PC-9 (cell line): Measurements from ENCODE around the gene INHBE. TPM values are rescaled to one million over a fixed set of nuclear protein-coding genes. Genes with fewer than 3 reads are reported as not detected.

Experiments
- BruUV-seq: library from RNA; stranded (reverse); fragments of 400-500 nt; replicated peaks from 2 replicates; lab custom pipeline; 2021; lab: Mats Ljungman, UMichigan
- CTCF ChIA-PET: fragments of 300-600 bp; sonication (Branson Sonifier 250); formaldehyde crosslinking; loops from one replicate; lab custom pipeline; 2022; ENCODE audit warnings: antibody characterized with exemption; lab: Charles Lee
- POLR2A ChIA-PET: fragments of 300-600 bp; sonication (Branson Sonifier 250); formaldehyde crosslinking; loops from one replicate; lab custom pipeline; 2022; ENCODE audit warnings: antibody characterized with exemption; ENCODE audit not compliant: unreplicated experiment; lab: Charles Lee
- DNase-seq, 2 experiments: peaks; one replicate each; pipeline versions ENCODE4 v3.0.0 to v3.0.0-alpha.2; 2015 to 2022; ENCODE audit warnings: mixed read lengths in 1 of 2
- H2AFZ ChIP-seq: fragments of 200-600 bp; sonication (generic); 2 replicates; pipeline ENCODE4 v1.8.1; 2017; ENCODE audit warnings: antibody characterized with exemption
- H3F3A ChIP-seq: fragments of 200-600 bp; sonication (generic); 2 replicates; pipeline ENCODE4 v1.8.1; 2017; ENCODE audit warnings: antibody characterized with exemption, mild to moderate bottlenecking, low read depth; ENCODE audit not compliant: insufficient read depth
- H3K27ac ChIP-seq: fragments of 200-600 bp; sonication (generic); 2 replicates; pipeline ENCODE4 v1.6.1; 2016; ENCODE audit warnings: mixed run types
- H3K27me3 ChIP-seq: fragments of 200-600 bp; sonication (generic); 2 replicates; pipeline ENCODE4 v1.6.1; 2016; ENCODE audit warnings: low read depth, mixed run types; ENCODE audit not compliant: insufficient read depth
- H3K36me3 ChIP-seq: fragments of 200-600 bp; sonication (generic); 2 replicates; pipeline ENCODE4 v1.6.1; 2016; ENCODE audit warnings: low read depth, mixed run types
- H3K4me1 ChIP-seq: fragments of 200-600 bp; sonication (generic); replicated peaks from 2 replicates; pipeline ENCODE4 v1.6.1; 2016; ENCODE audit warnings: mixed run types; ENCODE audit not compliant: insufficient read depth
- H3K4me2 ChIP-seq: fragments of 200-600 bp; sonication (generic); 2 replicates; pipeline ENCODE4 v1.6.1; 2017; ENCODE audit warnings: mixed run types
- H3K4me3 ChIP-seq: fragments of 200-600 bp; sonication (generic); 2 replicates; pipeline ENCODE4 v1.6.1; 2016; ENCODE audit warnings: mixed run types
- H3K79me2 ChIP-seq: fragments of 200-600 bp; sonication (generic); 2 replicates; pipeline ENCODE4 v1.6.1; 2017; ENCODE audit warnings: low read depth, mixed run types
- H3K9me2 ChIP-seq: fragments of 200-600 bp; sonication (generic); 2 replicates; pipeline ENCODE4 v1.8.1; 2017; ENCODE audit warnings: mild to moderate bottlenecking; ENCODE audit not compliant: insufficient read depth
- H3K9me3 ChIP-seq: fragments of 200-600 bp; sonication (generic); 2 replicates; pipeline ENCODE4 v1.8.1; 2016; ENCODE audit warnings: low read depth; ENCODE audit not compliant: insufficient read depth
- H4K20me1 ChIP-seq: fragments of 200-600 bp; sonication (generic); 2 replicates; pipeline ENCODE4 v1.8.1; 2017; ENCODE audit not compliant: insufficient read depth
- CTCF ChIP-seq: fragments of 200-600 bp; sonication (generic); conservative IDR thresholded peaks from 2 replicates; pipeline ENCODE4 v1.6.1; 2017; ENCODE audit warnings: mixed run types, antibody characterized with exemption, mild to moderate bottlenecking, moderate library complexity
- EZH2 ChIP-seq: fragments of 200-600 bp; sonication (generic); IDR thresholded peaks from 2 replicates; pipeline ENCODE4 v1.8.0; 2017; ENCODE audit warnings: antibody characterized with exemption, low read depth
- intact Hi-C: fragments of 100-400 bp; cut with micrococcal nuclease; formaldehyde crosslinking; loops from one replicate; pipeline ENCODE4 v1.10.0; 2022; ENCODE audit not compliant: unreplicated experiment
- total RNA-seq: library from RNA; stranded (reverse); gene quantifications from 2 replicates; pipeline ENCODE4 v1.2.3, GENCODE V29; 2021

INHBE gene
- total RNA-seq, 1 experiment from 2014 or later: 0.90 TPM

GRCh38 chr12:57446292-57446960 lies 8.7 kb upstream of the INHBE start:
- Histone ChIP-seq H4K20me1 (no peaks in the 10 kb centered on the region), H2AFZ (no peak overlapping the region), H3K27me3 (no peaks in the 10 kb centered on the region), H3K36me3 (no peaks in the 10 kb centered on the region), H3K9me2 (no peaks in the 10 kb centered on the region), H3K4me1 (no peaks in the 10 kb centered on the region), H3K4me3 (no peak overlapping the region), H3K9me3 (no peaks in the 10 kb centered on the region), H3K27ac (no peak overlapping the region), H3K4me2 (no peak overlapping the region), H3F3A (peaks cover 5% of the 10 kb centered on the region; the same call in 1 of the 2 replicates), H3K79me2 (no peaks in the 10 kb centered on the region)
- intact Hi-C loops: no loop called here
- TF ChIP-seq CTCF: no peak
- no peak for TF ChIP-seq EZH2
- POLR2A ChIA-PET: no interaction called here
- no peak for DNase-seq
- CTCF ChIA-PET: no interaction called here
- BruUV-seq: no TSS peak

GRCh38 chr12:57448669-57449068 lies 6.4 kb upstream of the INHBE start:
- BruUV-seq: no TSS peak
- H2AFZ ChIP-seq: no peak overlapping the region
- no peaks in the 10 kb centered on the region for H4K20me1 ChIP-seq
- H3K27me3 ChIP-seq: no peaks in the 10 kb centered on the region
- no peak overlapping the region for H3K4me2 ChIP-seq
- H3F3A ChIP-seq: peaks cover 5% of the 10 kb centered on the region; the same call in 1 of the 2 replicates
- no peaks in the 10 kb centered on the region for H3K9me2 ChIP-seq
- ChIA-PET CTCF (no interaction called here), POLR2A (no interaction called here)
- no peaks in the 10 kb centered on the region for H3K9me3 ChIP-seq
- no peak overlapping the region for H3K27ac ChIP-seq
- H3K4me3 ChIP-seq: no peak overlapping the region
- H3K79me2 ChIP-seq: no peaks in the 10 kb centered on the region
- no peaks in the 10 kb centered on the region for H3K4me1 ChIP-seq
- TF ChIP-seq CTCF (no peak), EZH2 (no peak)
- intact Hi-C loops: no loop called here
- DNase-seq: no peak
- H3K36me3 ChIP-seq: no peaks in the 10 kb centered on the region

DNA sequence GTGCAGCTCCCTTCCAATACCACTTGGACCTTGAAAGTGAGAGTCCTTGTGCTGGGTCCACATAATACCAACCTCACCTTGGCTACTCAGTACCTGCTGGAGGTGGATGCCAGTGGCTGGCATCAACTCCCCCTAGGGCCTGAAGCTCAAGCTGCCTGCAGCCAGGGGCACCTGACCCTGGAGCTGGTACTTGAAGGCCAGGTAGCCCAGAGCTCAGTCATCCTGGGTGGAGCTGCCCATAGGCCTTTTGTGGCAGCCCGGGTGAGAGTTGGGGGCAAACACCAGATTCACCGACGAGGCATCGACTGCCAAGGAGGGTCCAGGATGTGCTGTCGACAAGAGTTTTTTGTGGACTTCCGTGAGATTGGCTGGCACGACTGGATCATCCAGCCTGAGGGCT lies 5.7 kb upstream of the INHBE start:
- Histone ChIP-seq H3F3A (peaks cover 5% of the 10 kb centered on the region; the same call in 1 of the 2 replicates), H3K9me3 (no peaks in the 10 kb centered on the region), H3K27ac (no peak overlapping the region), H3K4me3 (no peak overlapping the region), H3K4me1 (peaks cover under 1% of the 10 kb centered on the region; the same call in 1 of the 2 replicates), H3K36me3 (no peaks in the 10 kb centered on the region), H3K4me2 (no peak overlapping the region), H2AFZ (no peak overlapping the region), H4K20me1 (no peaks in the 10 kb centered on the region), H3K9me2 (no peaks in the 10 kb centered on the region), H3K79me2 (no peaks in the 10 kb centered on the region), H3K27me3 (no peaks in the 10 kb centered on the region)
- DNase-seq: no peak
- intact Hi-C loops: no loop called here
- no TSS peak for BruUV-seq
- CTCF ChIA-PET: no interaction called here
- TF ChIP-seq CTCF (no peak), EZH2 (no peak)
- POLR2A ChIA-PET: no interaction called here
